Hepatocyte (in vitro differentiated cells): ENCODE measurements around the gene KRTAP5-7.

Experiments used
- EZH2 ChIP-seq: fragments of 200-600 bp; sonication (generic); IDR thresholded peaks from 2 replicates; pipeline ENCODE4 v1.6.1; 2016; ENCODE audit warnings: antibody characterized with exemption, mild to moderate bottlenecking, borderline replicate concordance
- EZH2phosphoT487 ChIP-seq: fragments of 200-600 bp; sonication (generic); IDR thresholded peaks from one replicate; pipeline ENCODE4 v1.6.1; 2018; ENCODE audit warnings: antibody characterized with exemption, mild to moderate bottlenecking, low read depth, moderate library complexity; ENCODE audit not compliant: unreplicated experiment, severe bottlenecking
- TF ChIP-seq, protein P1 (sequence below): fragments of 200-600 bp; sonication (generic); IDR thresholded peaks from 2 replicates; pipeline ENCODE4 v1.5.1; 2016; ENCODE audit warnings: antibody characterized with exemption, mild to moderate bottlenecking; ENCODE audit not compliant: poor library complexity

DNA sequence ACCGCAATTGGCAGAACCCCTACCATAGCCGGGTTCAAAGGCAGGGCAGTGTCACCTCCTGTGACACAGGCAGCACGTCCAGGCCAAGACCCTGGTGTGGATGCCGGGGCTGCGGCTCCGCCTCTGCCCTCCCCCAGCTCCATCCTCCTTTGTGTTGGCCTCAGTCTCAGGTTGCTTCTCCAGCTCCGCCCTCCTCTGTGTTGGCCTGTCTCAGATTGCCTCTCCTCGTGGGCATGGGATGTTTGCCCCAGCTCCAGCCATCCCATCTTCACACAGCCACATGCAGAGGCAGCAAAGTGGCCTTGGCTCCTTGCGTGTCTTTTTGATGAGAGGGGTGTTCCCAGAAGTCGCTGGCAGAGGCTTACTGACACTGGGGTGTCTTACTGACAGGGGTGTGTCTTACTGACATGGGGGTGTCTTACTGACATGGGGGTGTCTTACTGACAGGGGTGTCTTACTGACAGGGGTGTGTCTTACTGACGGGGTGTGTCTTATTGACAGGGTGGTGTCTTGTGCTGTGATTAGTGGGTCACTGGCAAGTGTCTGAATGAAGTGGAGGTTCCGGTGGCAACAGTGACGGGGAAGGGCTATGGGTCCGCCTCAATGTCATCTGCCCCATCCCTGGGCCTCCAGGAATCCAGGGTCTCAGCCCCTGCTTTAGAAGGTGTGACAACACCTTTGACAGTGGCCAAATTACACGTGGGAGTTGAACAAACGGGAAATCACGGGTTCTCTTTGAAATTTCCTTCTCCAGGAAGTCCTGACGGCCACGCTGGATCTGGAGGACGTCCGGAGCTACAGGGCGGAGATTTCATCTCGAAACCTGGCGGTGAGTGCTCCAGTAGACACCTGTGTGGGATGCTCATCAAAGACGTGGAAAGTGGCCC, 49.2 kb upstream of the KRTAP5-7 start:
- TF ChIP-seq, protein P1, sequence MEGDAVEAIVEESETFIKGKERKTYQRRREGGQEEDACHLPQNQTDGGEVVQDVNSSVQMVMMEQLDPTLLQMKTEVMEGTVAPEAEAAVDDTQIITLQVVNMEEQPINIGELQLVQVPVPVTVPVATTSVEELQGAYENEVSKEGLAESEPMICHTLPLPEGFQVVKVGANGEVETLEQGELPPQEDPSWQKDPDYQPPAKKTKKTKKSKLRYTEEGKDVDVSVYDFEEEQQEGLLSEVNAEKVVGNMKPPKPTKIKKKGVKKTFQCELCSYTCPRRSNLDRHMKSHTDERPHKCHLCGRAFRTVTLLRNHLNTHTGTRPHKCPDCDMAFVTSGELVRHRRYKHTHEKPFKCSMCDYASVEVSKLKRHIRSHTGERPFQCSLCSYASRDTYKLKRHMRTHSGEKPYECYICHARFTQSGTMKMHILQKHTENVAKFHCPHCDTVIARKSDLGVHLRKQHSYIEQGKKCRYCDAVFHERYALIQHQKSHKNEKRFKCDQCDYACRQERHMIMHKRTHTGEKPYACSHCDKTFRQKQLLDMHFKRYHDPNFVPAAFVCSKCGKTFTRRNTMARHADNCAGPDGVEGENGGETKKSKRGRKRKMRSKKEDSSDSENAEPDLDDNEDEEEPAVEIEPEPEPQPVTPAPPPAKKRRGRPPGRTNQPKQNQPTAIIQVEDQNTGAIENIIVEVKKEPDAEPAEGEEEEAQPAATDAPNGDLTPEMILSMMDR = no peak
- TF ChIP-seq EZH2 (no peak), EZH2phosphoT487 (no peak)
